ENCODE results near the gene VIM. TPM values are rescaled to one million over a fixed set of nuclear protein-coding genes. Genes with fewer than 3 reads are reported as not detected.

The VIM gene
- total RNA-seq, result 9,268 and 12,149 TPM in 2 replicates

DNA sequence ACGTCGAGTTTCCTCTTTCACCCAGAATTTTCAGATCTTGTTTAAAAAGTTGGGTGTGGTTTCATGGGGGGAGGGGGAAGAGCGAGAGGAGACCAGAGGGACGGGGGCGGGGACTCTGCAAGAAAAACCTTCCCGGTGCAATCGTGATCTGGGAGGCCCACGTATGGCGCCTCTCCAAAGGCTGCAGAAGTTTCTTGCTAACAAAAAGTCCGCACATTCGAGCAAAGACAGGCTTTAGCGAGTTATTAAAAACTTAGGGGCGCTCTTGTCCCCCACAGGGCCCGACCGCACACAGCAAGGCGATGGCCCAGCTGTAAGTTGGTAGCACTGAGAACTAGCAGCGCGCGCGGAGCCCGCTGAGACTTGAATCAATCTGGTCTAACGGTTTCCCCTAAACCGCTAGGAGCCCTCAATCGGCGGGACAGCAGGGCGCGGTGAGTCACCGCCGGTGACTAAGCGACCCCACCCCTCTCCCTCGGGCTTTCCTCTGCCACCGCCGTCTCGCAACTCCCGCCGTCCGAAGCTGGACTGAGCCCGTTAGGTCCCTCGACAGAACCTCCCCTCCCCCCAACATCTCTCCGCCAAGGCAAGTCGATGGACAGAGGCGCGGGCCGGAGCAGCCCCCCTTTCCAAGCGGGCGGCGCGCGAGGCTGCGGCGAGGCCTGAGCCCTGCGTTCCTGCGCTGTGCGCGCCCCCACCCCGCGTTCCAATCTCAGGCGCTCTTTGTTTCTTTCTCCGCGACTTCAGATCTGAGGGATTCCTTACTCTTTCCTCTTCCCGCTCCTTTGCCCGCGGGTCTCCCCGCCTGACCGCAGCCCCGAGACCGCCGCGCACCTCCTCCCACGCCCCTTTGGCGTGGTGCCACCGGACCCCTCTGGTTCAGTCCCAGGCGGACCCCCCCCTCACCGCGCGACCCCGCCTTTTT lies at the start of gene VIM:
TSS of gene VIM (plus strand) at position 151 of the 925 bp plus-strand sequence. CDS start 1,182 bp downstream, outside the sequence.
- no peak for DNase-seq (ENCODE audit: extremely low read depth, low read depth, low spot score)

DNA sequence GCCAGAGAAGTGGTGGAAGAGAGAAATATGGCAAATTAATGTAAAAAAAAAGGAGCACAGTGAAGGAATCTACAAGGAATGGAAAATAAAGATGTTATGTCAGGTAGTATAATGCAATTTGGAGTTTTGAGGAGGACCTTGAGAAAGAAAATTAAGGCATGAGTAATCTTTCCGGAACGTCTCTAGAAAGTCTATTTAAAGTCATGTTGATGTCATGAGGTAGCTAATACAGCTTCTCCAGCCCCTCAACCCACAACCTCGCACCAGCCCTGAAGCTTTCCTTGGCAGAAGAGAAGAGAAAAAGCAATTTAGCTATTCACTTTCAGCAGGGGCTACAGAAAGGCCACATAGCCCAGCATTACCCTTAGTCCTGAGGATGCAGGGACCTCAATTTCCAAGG lies 49.0 kb upstream of the VIM start:
- no peak for DNase-seq (ENCODE audit: extremely low read depth, low read depth, low spot score)

GRCh38 chr10:17181110-17181509 lies 46.9 kb upstream of the VIM start:
- no peak for DNase-seq (ENCODE audit: extremely low read depth, low read depth, low spot score)

GRCh38 chr10:17181751-17182150 lies 46.3 kb upstream of the VIM start:
- no peak for DNase-seq (ENCODE audit: extremely low read depth, low read depth, low spot score)

GRCh38 chr10:17183110-17183509 lies 44.9 kb upstream of the VIM start:
- no peak for DNase-seq (ENCODE audit: extremely low read depth, low read depth, low spot score)

DNA sequence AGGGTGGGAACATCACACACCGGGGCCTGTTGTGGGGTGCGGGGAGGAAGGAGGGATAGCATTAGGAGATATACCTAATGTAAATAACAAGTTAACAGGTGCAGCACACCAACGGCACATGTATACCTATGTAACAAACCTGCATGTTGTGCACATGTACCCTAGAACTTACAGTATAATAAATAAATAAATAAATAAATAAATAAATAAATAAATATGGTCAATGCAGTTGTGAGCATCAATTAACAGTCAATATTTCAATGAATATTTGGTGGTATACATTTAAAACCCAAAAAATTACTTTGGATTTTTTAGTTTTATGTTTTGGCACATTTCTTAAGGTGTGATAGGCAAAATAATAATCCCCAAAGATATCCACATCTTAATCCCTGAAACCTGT lies 42.2 kb upstream of the VIM start:
- no peak for DNase-seq (ENCODE audit: extremely low read depth, low read depth, low spot score)

- no peak for DNase-seq (ENCODE audit: extremely low read depth, low read depth, low spot score)
Observed at GRCh38 chr10:17188644-17189172, 39.3 kb upstream of the VIM start.

- no peak for DNase-seq (ENCODE audit: extremely low read depth, low read depth, low spot score)
Observed at GRCh38 chr10:17190602-17191001, 37.4 kb upstream of the VIM start.

DNA sequence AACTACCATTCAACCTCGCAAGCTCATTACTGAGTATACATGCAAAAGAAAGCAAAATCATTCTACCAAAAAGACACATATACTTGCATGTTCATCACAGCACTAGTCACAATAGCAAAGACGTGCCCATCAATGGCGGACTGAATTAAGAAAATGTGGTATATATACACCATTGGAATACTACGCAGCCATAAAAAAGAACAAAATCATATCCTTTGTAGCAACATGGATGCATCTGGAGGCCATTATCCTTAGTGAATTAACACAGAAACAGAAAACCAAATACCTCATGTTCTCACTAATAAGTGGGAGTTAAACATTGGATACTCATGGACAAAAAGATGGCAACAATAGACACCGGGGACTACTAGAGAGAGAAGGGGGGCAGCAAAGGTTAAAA lies 33.0 kb upstream of the VIM start:
- no peak for DNase-seq (ENCODE audit: extremely low read depth, low read depth, low spot score)

- DNase-seq (ENCODE audit: extremely low read depth, low read depth, low spot score), result no peak
Observed at GRCh38 chr10:17196045-17196444, 32.0 kb upstream of the VIM start.

DNA sequence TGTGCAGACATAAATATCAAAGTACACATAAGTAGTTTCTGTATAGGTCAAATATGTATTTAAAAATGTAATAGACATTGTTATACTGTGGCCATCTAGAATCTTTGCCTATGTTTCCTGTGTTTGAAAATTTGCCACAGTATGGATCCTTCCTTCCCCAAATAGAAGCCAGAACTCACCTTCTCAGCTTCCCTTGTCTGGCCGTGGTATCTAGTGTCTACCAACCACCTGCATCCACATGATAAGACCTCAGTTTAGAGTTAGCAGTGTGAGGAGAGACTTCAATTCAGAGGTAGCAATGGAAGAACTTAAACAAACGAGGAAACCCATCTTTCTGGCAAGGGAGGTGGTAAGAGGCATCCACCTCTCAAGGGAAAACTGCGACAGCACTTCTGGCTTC lies 31.5 kb upstream of the VIM start:
- no peak for DNase-seq (ENCODE audit: extremely low read depth, low read depth, low spot score)

DNA sequence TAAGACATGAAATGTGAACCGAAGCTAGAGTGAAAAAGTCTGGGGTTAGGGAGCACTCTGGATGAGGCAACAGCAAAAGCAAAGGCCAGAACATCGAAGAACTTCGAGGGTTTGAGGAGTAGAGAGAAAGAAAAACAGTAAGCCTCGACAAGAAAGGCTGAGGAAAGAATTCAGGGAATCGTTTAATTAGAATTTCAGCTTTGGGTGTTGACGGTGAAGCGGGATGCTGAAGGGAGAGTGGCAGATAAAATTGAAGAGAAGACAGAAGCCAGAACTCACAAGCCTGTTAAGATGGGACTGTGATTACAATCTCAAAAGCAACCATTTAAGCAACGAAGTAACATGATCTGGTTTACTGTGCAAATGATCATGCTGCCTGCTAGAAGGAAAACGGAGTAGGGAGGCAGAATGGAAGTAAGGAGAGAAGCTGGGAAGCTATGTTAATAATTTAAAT lies 28.7 kb upstream of the VIM start:
- no peak for DNase-seq (ENCODE audit: extremely low read depth, low read depth, low spot score)

DNA sequence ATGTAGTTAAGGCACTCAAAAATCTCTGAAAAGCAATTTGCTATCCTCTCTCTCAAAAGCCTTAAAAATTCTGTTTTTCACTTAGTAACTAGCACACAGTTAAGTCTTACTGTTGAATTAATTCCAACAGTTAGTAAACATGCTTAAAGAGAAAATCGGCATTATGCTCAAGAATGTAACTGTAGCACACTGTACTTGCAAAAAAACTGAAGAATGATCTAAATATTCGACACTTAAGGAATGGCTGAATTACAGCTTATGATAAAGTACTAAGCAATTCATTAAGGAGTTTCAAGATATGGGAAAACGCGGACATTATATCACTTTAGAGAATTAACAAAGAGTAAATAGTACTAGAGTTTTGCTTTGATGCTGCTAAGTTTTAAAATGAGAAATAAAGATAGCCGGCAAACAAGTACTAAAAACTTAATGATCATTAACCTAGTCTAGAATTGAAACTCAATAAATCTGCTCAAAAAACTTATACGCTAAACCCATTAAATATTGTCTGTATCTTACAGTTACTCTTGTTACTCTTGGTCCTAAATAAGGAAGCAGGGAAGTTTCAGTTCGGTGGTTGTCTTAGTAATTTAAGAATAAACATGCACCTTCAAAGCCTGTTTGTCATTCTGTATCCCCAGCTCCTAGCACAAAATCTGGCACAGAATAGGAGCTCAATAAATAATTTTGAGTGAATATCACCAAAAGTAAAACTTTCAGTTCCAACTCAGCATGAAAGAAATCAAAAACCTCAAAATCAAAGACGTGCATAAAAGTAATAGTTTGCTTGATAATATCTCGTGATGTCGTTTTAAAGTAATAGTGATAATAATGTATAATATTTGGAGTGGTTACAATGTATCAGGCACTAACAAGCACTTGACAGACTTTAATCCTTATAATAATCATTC lies 27.8 kb upstream of the VIM start:
- DNase-seq (ENCODE audit: extremely low read depth, low read depth, low spot score), result no peak

DNA sequence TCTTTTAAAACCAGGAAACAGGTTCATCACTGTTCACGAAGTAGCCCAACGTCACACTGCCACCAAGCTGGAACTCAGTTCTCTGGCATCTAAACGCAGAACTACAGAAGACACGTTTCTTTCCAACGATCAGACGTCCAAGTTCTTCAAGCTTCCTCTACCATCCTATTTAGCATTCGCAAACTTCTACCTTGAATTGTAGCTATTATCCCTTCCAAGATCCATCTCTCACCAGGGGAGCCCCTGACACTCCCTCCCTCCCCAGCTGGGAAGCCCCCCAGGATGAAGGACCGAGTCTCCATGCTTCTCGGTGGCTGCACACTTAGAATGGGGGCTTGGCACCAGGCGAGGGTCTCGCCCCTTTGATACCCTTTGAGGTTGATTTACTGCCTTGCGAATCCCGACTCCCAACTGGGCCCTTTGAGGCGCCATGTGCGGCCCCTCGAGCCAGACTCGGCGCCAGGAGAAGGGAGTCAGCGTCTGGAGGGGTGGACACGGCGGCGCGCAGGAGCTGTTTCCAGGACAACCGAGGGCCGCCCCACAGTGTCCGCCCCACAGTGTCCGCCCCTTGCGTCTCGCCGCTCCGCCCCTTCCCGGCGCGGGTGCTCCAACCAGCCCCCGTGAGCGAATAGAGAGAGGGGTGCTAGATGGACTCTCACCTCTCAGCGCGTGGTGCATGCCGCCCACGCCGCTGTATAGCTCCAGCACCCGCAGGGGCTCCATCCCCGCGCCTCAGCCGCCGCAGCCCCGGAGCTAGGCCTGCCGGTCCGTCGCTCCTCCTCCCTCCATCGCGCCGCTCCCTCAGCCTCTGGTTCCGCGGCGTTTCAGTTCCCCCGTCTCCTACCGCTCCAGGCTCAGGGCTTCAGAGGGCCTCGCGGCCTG lies 26.9 kb upstream of the VIM start, which contains the start of gene TRDMT1:
TSS of gene TRDMT1 (minus strand) at position 761 of the 882 bp plus-strand sequence. CDS start at position 723, 38 bp downstream.
- DNase-seq (ENCODE audit: extremely low read depth, low read depth, low spot score), result no peak

- DNase-seq (ENCODE audit: extremely low read depth, low read depth, low spot score), result no peak
Observed at GRCh38 chr10:17201794-17202116, 26.3 kb upstream of the VIM start.

- no peak for DNase-seq (ENCODE audit: extremely low read depth, low read depth, low spot score)
Observed at GRCh38 chr10:17202506-17202905, 25.5 kb upstream of the VIM start.

DNA sequence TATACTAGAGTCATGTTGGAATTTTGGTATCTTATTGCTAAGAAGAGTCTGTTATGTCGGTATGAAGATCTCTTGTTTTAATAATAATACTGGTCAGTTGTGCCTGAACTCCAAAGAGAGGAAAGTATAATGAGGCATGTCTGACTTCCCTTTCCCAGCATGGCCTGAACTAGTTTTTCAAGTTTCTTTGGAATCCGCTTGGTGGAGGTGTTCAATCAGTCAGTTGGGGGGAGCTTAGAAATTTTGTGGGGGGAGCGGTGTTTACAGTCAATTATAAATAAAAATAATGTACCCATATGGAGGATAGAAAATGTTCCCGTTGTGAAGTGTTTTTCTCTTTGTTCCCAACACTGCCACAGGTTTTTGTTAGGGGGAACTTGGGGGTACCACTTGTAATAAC lies 25.0 kb upstream of the VIM start:
- DNase-seq (ENCODE audit: extremely low read depth, low read depth, low spot score), result no peak

- DNase-seq (ENCODE audit: extremely low read depth, low read depth, low spot score), result no peak
Observed at GRCh38 chr10:17203416-17203815, 24.6 kb upstream of the VIM start.

DNA sequence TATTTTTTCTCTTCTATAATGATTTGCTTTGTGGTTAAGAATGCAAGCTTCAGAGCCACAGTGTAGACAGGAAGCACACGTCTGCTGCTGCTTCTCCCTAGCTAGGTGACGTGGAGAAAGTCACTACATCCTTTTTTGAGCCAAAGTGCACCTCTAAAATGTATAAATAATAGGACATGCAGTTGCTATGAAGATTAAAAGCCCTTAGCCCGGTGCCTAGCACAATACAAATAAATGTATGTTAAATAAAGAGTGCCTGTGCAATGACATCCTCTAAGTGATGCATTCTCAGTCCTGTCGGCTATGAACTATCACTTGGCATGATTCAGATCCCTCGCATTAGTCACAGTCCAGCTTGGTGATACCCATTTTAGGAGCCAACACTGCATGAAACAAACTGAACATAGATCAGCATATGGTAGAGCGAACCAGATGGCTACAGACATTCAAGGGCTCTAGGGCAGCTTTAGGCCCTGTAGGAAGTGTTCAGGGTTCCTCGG lies 21.8 kb upstream of the VIM start:
- DNase-seq (ENCODE audit: extremely low read depth, low read depth, low spot score), result no peak

DNA sequence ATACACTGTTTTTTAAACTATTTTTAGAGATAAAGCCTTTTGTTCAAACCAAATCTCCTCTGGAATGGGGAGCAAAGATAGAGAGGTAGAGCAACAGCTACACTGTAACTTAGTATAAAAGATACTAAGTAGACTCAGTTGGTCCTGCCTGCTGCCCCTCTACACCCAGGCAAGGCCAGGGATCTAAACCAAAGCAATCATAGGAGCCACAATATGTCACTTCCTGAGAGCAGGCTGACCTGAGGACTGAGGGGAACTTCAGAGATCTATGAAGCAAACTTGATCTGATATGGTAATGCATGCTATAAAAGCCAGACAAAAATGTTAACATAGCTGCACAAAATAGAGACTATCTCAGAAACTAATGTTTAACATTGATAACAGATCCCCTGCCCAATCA lies 19.6 kb upstream of the VIM start:
- no peak for DNase-seq (ENCODE audit: extremely low read depth, low read depth, low spot score)
